Iris pigment epithelial cell (primary cell): ENCODE data around the gene DNAJB6.

Experiments used
- DNase-seq: peaks from one replicate; pipeline ENCODE4 v3.0.0-alpha.2; 2011; ENCODE audit warnings: low read depth

DNAJB6 gene

DNA sequence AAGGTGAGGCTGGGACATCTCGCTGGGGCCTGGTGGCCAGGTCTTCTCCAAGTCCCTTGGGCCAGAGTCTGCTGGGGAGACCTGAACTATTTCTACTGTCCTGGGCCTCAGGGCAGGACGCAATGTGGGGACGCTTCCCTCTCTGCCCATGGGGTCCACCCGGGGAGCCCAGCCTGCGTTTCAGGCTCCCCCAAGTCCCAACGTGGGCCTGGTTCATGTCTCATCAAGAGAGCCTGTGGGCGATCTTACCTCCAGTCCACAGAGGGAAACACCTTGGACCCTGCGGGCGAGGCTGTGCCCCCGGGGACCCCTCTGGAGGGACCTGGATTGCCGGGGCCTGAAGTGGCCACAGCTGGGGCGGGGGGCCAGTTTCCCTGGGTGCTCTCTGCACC is 91.7 kb downstream of the DNAJB6 start:
- no peak for DNase-seq

DNA sequence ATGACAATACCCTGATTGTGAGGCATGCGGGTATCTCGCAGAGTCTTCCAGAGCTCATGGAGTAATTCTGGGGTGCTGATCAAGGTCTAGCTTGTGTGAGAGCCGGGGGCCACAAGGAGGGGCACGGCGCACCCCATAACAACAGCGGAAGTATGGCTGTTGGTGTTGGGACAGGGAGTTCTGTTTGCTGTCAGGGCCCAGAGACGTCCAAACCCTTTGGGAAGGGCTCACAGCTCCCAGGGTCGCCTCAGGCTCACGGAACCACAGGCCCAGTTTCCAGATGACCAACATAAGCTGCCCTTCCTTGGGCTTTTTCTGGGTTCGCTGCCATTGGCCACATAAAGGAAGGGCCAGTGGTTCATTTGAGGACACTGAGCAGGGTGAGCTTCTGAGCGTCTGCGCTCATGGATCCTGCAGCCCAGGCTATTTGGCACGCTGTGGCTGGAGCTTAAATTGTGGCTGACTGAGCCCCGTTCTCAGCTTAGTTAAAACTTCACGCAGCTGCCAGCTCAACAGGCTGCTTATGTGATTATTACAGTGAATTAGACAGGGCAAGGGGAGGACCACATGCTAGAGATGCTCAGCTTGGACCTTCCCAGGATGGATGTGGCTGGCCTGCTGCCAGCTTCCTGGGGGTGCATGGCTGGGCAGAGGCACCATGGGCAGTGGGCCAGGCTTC is 92.3 kb downstream of the DNAJB6 start:
- no peak for DNase-seq

DNA sequence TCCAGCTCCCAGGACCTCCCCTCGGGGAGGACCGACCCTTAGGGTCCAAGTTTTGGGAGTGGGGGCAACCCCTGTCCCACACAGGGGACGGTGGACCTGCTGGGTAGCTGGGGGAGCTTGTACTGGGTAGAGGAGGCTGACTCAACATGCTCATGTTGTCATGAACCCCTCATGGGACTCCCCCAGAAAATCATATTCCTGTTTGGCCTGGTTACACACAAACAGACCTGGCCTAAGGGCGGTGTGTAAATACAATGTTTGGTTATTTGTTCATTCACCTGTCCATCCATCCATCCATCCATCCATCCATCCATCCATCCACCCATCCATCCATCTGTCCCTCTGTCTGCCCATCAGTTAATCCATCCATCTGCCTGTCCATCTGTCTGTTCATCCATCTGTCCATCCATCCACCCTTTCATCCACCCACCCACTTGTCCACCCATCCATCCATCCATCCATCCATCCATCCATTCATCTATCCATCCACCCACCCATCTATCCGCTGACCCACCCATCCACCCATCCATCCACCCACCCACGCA is 92.9 kb downstream of the DNAJB6 start:
- no peak for DNase-seq

DNA sequence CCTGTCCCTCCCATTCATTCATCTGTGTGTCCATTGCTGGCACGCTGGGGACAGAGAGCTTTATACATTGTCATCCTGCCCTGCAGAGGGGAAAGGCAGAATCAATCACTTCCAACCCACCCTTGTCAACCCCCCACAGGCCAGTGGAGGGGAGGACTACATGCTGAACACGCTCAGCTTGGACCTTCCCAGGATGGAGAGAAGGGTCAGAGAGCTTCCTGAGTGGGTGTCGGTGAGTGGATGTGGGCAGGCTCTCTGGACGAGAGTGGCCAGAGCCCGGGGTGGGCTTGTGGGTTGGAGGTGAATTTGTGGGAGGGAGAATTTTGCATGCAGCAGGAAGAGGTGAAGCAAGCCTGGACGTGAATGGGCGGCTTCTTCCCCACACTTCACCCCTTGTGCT is 93.9 kb downstream of the DNAJB6 start:
- no peak for DNase-seq

DNA sequence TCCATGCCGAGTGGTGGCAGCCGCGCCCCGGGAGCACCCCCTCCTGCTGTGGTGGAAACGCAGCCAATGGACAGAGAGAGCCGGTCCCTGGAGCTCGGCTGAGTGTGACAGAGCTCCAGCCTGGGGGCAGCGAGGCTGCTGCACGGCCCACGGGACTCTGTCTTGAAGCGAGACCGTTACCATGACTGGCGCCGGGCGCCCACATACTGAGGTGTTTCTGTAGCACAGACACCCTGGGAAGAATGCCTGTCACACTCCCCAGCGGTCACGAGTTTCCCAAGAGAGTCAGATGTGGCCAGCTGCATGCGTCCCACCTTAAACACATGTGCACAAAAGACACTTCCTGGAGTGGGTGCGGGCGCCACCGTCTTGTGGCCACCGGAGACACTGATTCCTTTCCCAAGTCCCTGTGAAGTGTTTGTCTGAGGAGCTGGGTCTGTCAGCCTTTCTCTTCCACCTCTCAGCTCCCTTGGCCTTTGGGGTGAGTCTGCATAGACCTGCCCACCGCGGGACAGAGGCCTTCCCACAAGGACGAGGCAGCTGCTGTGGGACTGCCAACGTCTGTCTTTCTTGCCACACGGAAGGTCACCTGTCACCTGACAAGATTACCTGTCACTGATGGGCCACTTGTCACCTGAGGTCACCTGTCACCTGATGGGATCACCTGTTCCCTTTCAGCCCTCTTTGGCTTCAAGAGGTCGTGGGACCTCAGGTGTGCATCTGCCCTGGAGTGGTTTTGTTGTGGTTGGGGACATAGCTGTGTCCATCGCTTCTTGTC is 94.6 kb downstream of the DNAJB6 start:
- no peak for DNase-seq

DNA sequence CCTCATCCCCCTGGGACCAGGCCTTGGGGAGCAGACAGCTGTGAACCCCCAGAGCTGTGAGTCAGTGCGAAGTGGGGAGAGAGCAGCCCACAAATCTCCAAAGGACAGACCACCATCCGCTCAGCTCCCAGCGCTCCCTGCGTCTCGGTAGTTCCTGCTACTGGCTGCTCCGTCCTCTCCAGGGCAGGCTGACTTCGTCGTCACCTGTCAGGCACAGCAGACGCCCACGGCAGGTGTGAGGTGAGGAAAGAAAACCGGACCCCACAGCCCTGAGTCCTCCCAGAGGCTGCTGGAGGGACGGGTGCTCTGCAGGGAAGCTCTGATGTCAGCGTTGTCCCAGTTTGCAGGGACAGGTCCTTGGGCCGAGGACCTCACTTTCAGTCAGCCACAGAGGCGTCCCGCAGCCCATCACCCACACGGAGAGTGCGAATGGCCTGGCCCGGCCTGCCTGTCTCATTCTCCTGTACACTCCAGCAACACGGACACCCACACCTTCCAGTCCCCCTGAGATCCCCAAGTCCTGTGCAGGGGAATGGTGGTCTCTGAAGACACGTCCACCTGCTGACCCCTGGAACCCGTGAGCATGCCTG is 95.2 kb downstream of the DNAJB6 start:
- DNase-seq: no peak

DNA sequence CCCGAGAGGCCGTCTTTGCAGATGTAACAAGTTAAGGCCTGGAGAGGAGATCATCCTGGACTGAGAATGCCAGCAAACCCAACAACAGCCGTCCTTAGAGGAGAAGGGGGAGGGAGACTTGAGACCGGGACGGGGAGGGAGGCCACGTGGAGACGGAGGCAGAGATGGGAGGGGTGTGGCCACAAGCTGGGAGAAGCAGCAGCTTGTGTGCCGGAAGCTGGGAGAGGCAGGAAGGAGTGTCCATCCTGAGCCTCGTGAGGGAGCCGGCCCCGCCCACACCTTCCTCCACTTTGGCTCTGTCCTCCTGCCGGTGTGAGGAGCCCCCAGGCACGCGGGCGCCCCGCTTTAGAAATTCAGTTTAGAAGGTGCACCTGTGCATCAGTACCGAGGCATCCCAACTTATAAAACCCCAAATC is 95.7 kb downstream of the DNAJB6 start:
- peak; percentile 88 for DNase-seq

DNA sequence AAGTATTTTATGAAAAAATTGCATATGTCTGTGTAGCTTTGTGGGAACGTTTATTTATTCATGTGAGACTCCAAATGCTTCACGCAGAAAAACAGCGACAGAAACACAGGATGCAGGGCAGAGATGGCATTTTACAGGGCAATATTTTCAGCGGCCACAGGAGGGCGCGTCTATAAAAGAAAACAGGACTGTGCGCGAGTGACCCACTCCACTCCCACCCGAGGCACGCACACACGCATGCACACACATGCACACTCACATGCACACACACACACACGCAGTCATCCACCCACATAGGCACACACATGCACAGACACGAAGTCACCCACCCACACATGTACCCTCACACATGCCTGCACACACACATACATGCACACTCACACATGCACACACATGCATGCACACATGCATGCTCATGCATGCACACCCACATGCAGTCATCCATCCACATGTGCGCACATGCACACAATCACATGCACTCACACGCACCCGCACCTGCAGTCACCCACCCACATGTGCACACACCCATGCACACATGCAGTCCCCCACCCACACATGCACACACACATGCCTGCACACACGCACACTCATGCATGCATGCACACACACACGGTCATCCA is 96.3 kb downstream of the DNAJB6 start:
- peak; percentile 34 for DNase-seq

DNA sequence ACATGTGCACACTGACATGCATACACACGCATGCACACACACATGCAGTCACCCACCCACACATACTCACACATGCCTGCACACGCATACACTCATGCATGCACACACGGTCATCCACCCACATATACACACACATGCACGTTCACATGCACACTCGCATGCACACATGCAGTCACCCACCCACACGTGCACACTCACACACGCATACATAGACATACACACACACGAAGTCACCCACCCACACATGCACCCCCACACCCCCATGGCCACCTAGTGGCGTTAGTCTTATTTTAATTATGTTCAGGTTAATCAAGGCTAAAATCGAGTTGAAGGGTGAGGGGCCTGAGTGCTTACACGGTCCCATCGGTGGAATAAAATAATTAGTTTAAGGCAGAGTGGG is 96.8 kb downstream of the DNAJB6 start:
- DNase-seq: no peak

DNA sequence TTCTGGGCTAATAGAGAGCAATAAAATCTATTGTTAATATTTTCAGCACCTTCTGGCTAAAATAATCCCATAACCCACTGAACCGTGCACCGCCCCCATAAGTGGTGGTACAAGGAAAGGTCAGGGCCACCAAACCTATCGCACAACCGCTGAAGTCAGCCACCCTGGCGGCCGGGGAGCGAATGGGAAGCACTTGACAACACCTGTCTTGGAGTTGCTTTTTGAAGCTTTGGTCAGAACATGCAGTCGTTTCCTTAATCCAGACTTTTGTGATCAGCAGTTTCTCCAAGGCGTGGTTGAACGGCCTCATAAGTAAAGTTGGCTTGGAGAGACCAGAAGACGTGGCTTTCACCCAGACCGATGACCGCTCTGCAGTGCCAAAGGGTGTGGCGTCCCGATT is 97.4 kb downstream of the DNAJB6 start:
- no peak for DNase-seq

DNA sequence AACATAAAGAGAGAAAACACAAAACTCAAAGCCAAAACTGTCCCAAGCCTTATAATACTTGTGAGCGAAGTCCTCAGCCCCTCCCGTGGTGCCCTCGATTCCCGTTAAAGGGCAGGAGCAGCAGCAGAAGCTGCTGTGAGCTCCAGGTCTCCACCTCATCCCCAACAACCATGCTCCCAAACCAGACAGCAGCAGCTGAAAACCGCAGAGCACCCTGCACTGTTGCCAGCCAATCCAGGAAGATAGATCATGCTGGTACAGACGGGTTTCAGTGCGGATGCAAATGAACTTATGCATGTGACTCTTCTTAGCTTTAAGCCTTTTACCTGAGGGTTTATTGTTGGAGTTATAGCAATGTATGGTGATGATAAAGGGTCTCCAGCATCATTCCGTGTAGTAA is 97.9 kb downstream of the DNAJB6 start:
- DNase-seq: no peak

DNA sequence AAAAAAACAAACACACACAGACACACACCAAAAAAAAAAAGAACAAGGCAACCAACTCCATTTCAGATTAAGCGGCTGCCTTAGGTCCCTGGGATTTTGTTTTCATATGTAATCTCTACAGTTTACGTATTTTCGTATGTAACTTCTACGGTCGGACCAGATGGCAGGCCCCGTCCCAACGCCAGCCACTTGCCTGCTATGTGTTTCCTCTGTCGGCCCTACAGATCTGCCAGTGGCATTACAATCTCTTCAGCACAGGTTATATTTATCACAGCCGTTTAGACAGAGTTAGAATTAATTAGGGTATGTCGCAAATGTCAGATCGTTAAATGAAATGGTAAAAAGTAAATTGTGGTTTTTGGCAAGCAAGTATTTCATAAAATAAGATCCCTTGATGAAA is 99.3 kb downstream of the DNAJB6 start:
- DNase-seq: no peak

DNA sequence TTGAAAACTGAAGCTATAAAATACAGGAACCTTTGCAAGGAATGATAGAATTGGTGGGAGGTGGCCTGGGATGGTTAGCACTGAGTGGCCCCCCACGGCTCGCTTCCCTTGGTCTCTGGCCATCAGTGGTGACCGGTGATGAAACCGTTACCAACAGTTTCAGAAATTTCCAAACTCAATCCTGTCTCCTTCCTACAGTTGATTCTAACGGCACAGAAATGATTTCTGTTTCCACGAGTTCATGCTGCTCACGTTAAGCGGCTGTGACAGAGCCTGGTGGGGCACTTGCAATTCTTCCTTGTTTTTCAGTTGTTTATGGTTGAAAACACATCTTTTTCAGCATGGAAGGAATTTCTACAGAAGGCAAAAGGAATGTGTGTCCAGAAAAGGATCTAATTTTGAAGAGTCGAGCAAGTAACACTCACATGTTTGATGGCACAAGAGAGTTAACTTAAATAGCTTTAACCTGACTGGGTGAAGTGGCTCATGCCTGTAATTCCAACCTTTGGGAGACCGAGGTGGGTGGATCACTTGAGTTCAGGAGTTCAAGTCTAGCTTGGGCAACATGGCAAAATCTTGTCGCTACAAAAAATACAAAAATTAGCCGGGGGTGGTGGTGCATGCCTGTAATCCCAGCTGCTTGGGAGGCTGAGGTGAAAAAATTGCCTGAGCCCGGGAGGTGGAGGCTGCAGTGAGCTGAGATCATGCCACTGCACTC is 100.1 kb downstream of the DNAJB6 start:
- peak; percentile 6 for DNase-seq

DNA sequence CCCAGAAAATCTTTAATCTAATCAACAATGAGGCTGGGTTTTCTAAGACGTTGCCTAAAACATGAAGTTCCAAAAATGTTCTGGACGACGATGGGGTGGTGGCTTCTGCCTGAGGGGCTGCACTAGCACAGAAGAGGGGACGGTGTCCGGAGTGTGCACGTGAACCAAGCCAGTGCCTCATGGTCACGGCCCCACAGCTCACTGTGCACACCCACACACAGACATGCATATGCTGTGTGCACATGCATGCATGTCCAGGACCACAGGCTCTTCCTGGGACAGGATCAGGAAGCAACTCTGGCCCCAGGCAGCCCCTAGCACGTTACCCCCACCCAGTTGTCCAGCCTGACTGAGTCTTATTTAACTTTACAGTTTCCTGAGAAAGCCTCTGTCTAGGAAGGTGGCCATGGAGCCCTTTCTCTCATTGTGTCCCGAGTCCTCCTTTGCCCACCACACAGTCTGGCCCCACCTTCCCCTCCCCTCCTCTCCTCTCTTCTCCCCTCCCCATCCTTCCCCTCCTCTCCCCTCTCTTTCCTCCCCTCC is 100.8 kb downstream of the DNAJB6 start:
- no peak for DNase-seq

DNA sequence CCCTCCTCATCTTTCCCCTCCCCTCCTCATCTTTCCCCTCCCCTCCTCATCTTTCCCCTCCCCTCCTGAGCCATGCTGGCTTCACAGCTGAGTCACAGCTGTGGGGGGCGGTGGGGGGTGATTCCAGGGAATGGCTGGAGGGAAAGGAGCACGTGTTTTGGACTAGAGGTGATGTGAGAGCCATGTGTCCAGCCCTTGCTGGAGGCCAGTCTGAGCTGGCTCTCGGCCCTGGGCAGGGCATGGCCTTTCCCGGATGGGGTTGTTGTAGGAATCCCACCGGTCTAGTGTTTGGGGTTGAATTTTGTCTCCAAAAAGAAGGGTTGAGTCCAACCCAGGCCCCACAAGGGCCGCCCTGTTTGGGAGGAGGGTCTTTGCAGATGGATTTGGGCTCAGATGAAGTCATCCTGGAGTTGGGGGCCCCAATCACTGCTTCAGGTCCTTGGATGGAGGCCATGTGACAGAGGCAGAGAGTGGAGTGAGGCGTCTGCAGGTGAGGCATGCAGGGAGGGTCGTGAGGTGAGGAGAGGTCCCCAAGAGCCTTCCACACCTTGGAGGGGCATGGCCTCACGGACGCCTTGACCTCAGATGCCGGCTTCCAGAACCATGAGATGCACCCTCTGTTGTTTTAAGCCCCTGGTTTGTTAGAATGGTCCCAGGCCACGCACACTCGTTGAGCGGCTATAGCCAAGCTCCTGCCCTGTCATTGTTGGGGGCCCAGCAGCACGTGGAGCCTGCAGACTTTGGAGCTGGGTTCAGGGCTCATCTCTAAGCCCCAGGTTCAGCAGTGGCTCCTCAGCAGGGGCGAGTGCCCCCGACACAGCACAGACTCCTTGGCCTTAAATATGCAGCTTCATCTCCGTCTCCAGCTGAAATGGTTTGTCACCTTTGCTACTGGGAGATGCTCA is 101.6 kb downstream of the DNAJB6 start:
- no peak for DNase-seq

DNA sequence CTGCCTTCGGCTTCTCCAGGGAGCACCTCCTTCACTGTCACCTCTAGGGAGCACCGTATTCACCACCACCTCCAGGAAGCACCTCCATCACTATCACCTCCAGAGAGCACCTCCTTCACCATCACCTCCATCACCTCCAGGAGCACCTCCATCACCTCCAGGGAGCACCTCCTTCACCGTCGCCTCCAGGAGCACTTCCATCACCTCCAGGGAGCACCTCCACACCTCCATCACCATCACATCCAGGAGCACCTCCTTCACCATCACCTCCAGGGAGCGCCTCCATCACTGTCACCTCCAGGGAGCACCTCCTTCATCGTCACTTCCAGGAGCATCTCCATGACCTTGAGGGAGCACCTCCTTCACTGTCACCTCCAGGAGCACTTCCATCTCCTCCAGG is 102.3 kb downstream of the DNAJB6 start:
- no peak for DNase-seq

DNA sequence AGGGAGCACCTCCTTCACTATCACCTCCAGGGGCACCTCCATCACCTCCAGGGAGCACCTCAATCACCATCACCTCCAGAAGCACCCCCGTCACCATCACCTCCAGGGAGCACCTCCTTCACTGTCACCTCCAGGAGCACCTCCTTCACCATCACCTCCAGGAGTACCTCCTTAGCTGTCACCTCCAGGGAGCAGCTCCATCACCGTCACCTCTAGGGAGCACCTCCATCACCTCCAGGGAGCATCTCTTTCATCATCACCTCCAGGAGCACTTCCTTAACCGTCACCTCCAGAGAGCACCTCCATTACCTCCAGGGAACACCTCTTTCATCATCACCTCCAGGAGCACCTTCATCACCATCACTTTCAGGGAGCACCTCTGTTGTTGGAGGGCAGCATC is 103.0 kb downstream of the DNAJB6 start:
- DNase-seq: no peak

DNA sequence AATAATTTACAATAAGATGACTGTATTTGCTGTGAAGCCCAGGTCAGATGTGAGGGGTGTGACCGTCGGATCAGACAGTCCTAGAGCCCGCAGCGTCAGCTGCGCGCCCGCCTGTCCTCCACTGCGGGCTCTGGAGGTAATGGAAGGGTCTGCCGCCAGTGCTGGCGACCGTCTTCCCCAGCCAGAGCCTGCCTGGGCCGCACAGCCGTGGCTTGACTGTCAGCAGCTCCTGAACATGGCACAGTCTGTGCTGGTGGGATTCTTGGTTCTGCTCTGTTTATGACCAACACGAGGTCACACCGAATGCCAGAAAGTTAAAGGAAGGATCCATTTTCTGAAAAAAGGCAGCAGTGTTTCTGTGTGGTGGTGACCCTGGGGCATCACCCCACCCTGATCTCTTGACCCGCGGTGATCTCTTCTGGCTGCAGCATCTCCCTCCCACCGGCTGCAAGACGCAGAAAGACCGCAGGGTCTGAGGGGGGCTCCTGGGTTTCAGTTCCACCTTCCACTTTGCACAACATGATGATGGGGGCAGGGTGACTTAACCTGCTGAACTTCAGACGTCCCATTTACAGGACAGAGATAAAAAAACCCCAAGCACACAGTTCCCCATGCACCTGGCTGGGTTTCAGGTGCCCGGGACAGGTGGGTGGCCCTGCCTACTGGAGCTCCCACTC is 103.7 kb downstream of the DNAJB6 start:
- no peak for DNase-seq

DNA sequence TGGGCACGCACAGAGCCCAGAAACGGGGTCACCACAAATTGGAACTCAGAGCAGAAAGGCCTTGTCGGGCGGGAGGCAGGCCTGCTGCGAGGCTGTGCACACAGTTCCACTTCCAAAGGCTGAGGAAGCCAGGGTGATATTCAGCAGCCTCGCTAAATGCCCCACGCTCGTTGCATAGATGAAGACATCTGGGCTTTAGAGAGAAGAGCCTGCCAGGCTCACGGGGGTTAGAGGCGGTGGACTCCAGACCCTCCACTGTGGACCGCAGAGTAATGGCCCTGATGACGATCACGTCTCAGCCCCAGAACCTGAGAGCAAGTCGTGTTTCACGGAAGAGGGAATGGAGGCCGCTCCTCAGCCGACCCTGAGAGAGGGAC is 104.2 kb downstream of the DNAJB6 start:
- no peak for DNase-seq

DNA sequence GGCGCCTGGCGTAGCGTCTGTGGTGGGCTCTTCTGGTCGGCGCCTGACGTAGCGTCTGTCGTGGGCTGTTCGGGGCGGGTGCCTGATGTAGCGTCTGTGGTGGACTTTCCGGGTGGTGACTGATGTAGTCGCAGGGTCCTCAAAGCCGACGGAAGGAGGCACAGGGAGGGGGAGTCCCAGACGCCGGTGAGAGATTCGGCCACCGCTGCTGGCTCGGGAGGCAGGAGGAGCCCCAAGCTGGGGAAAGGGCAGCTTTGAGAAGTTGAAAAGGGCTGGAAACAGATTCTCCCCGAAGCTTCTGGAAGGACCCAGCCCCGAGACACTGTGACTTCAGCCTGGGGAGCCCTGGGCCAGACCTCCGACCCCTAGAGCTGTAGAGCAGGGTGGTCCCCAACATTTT is 105.7 kb downstream of the DNAJB6 start:
- DNase-seq: no peak
